ENCODE measurements around the gene UBTF.

UBTF gene, protein sequence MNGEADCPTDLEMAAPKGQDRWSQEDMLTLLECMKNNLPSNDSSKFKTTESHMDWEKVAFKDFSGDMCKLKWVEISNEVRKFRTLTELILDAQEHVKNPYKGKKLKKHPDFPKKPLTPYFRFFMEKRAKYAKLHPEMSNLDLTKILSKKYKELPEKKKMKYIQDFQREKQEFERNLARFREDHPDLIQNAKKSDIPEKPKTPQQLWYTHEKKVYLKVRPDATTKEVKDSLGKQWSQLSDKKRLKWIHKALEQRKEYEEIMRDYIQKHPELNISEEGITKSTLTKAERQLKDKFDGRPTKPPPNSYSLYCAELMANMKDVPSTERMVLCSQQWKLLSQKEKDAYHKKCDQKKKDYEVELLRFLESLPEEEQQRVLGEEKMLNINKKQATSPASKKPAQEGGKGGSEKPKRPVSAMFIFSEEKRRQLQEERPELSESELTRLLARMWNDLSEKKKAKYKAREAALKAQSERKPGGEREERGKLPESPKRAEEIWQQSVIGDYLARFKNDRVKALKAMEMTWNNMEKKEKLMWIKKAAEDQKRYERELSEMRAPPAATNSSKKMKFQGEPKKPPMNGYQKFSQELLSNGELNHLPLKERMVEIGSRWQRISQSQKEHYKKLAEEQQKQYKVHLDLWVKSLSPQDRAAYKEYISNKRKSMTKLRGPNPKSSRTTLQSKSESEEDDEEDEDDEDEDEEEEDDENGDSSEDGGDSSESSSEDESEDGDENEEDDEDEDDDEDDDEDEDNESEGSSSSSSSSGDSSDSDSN

GRCh38 chr17:44219616-44220212, at the start of gene UBTF:
Gene UBTF, minus strand, starts transcription at chr17:44219675. Its CDS starts 1,446 bp downstream, at chr17:44218229.
- DNase-seq = peak; percentile 70 to 78

DNA sequence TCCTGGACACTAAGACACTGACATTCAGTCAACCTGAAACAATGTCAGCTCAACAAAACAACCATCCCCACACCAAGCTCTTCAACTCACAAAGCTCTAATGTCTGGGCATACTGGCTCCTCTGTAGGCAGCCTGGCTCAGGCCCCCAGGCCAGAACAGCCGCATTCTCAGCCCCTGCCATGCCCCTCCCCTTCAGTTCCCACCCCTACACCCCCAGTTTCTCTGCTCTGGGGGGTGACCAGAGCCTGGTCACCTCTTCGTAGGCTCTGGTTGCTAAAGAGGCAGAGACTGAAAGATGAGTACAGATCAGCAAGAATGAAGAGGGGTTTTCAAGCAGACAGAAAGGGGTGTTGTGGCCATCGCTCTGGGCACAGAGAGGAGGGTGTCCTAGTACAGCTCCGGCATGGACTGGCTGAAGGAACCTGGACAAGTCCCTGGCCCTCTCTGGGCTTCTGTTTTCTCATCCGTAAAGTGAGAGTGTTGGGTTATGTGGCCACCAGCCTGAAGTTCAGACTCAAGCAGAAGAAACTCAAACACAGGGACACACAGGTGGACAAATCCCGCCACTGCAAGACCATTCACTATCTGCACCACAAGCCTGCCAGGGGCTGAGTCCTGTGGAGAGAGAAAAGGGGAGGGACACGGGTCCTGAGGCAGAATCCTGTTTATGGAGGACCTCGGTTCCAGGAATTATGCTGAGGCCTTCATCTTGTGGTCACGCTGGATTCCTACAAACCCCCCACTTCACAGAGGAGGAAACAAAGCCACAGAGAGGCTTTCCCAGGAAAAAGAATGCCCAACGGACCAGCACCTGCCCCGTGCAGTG, 49.4 kb upstream of the UBTF start:
- no peak for DNase-seq

- DNase-seq = no peak
These were observed 48.5 kb upstream of the UBTF start, which contains the start of gene SLC4A1 for GRCh38 chr17:44267818-44268490. Gene SLC4A1, minus strand, starts transcription at chr17:44268135. Its CDS starts 5,269 bp downstream, at chr17:44262866.

DNA sequence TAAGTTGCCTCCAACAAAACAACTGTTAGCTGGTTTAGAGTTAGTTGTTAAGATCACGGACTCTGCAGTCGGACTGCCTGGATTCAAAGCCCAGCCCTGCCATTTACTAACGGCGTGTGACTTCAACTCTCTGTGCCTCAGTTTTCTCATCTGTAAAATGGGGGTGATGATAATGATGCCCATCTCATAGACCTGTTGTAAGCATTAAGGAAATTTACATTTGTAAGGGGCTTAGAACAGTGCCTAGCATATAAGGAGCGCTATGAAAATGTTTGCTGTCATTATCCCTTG, 47.6 kb upstream of the UBTF start:
- no peak for DNase-seq

DNA sequence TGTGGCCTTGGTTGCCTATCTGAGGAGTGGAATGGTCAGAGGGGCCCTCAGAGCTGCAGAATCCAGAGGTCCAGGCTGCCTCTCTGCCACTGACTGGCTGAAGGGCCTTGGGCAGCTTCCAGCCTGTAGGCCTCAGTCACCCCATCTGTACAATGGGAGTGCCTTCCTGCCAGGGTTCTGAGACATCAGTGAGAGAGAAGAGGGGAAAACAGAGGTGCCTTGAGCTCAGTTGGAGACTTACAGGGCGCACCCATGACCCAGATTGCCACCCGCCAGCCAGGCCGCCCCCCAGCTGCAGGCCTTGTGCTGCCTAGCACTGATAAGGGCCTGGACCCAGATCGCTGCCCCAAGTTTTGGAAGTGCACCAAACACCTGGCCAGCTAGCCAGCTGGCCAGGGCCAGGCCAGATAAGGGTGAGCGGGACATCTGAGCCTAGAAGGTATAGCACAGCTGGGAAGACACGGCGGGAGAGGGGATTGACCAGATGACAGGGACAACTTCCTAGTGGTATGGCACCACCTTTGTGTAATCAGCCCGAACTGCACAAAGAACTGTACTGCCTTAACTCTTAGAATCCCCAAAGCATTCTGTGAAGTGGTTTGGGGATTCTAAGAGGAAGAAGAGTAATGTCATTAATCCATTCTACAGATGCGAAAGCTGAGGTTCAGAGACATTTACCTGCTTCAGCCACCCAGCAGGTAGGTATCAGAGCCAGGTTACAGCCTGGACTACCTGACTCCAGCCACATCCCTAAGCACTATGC, 47.1 kb upstream of the UBTF start:
- DNase-seq = no peak

GRCh38 chr17:44263345-44263902, 43.9 kb upstream of the UBTF start:
- no peak for DNase-seq

DNA sequence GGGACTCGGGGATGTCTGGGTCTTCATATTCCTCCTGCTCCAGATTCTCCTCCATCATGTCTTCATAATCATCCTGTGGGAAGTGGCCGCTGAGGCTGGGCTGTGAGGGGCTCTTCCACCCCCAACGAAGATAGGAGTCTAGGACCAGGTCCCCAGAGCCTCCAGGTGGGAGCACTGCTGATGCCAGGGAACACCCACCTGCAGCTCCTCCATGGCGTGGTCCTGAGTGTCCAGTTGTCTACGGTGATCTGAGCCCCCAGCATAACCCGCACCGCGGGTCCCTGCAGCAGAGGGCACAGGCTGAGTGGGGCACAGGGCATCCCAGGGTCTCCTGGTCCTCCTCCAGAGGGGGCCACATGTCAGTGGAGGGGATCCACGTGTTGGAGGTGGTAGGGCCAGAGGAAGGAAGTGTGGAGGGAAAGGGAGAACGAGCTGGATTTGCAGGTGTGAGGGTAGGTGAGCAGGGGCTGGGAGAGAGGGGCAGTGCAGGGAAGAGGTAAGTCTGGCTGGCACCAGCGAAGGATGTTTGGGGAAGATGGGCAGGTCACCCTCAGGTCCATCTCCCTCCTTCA, 43.3 kb upstream of the UBTF start:
- DNase-seq = no peak

GRCh38 chr17:44260296-44260695, 40.8 kb upstream of the UBTF start:
- no peak for DNase-seq

GRCh38 chr17:44258811-44259351, 39.4 kb upstream of the UBTF start:
- no peak for DNase-seq

GRCh38 chr17:44257815-44258760, 38.6 kb upstream of the UBTF start:
- no peak for DNase-seq

DNA sequence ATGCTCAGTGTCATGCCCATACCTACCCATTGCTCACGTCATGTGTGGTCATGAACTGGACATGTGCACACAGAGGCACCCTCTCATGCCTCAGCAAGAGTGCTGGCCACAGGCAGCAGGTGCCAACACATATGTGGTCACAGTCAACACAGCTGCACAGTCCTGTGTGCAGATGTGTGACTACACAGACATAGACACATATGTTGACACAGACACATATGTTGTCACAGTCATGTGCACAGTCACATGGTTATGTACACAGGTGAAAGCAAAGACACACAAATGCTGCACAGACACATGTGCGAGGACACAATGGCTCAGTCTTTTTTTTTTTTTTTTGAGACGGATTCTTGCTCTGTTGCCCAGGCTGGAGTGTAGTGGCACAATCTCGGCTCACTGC, 37.2 kb upstream of the UBTF start:
- DNase-seq = no peak

DNA sequence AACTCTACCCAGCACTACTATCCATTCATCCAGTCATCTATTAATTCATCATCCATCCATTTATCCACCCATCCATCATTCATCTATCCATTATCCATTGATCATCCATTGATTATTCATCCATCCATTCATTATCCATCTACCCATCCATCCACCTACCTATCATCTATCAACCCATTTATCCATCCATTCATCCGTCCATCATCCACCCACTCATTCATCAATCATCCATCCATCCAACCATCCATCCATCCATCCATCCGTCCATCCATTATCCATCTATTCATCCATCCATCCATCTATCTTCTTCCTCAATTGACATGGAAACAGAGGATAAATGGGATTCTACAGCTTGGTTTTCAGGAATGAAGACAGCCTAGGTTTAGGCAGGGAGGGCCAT, 36.4 kb upstream of the UBTF start:
- DNase-seq = no peak

- no peak for DNase-seq
These were observed 35.1 kb upstream of the UBTF start for GRCh38 chr17:44254361-44255095.

GRCh38 chr17:44253006-44253405, 33.5 kb upstream of the UBTF start:
- DNase-seq = no peak

GRCh38 chr17:44251062-44251461, 31.6 kb upstream of the UBTF start:
- DNase-seq = no peak

- no peak for DNase-seq
These were observed 30.2 kb upstream of the UBTF start for GRCh38 chr17:44249501-44250246.

GRCh38 chr17:44247876-44248736, 28.6 kb upstream of the UBTF start:
- DNase-seq = no peak

Measured in SHP77 (cell line).